SK-N-MC (cell line): Measurements from ENCODE around the gene PIH1D1.

Experiments used
- EZH2 ChIP-seq: fragments of 200-600 bp; sonication (generic); IDR thresholded peaks from one replicate; pipeline ENCODE4 v1.6.1; 2017; ENCODE audit warnings: antibody characterized with exemption
- FOXP2 ChIP-seq: optimal IDR thresholded peaks from 2 replicates; pipeline ENCODE3; 2011; ENCODE audit warnings: mild to moderate bottlenecking, moderate library complexity; ENCODE audit not compliant: insufficient read depth; ENCODE audit errors: extremely low read length, control extremely low read depth
- POLR2AphosphoS5 ChIP-seq: IDR thresholded peaks from 2 replicates; pipeline ENCODE4 v1.6.1; 2012; ENCODE audit warnings: mild to moderate bottlenecking, low read depth, low read length, borderline replicate concordance

DNA sequence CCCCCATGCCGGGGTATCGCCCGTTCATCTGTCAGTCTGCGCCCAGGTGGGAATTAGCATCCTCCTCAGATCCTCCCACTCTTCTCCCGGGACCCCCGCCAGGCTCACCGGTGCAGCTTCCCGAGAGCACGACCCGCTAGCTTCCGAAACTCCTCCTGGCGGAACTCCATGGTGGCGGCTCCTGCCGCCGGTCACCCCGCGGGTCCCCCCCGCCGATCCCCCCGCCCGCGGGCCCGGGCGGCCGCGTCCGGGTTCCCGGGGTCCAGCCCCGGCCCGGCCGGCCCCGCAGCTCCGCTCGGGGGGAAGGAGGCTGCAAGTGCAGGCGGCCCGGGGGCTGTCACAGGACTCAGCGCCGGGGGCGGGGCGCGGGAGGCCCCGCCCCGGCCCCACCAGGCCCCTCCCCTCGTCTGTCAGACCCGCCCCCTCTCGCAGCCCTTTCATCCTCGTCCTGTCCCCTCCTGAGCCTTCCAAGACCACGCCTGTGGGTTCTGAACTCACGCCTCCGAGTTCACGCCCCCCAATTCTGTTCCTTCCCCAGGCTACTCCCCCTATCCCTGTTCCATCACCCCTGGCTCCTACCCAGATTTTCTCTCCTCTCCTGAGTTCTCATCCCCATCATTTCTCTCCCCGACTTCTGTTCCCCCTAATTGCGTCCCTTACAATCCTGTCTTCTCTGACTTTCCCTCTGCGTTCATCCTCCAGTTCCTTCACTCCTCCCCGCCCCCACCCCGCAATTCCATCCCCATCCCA lies 10.2 kb downstream of the PIH1D1 start, which contains the start of gene SLC17A7:
- TF ChIP-seq POLR2AphosphoS5 (no peak), EZH2 (no peak), FOXP2 (no peak)
